Measurements from ENCODE around the gene ABCF2.

ABCF2 gene

DNA sequence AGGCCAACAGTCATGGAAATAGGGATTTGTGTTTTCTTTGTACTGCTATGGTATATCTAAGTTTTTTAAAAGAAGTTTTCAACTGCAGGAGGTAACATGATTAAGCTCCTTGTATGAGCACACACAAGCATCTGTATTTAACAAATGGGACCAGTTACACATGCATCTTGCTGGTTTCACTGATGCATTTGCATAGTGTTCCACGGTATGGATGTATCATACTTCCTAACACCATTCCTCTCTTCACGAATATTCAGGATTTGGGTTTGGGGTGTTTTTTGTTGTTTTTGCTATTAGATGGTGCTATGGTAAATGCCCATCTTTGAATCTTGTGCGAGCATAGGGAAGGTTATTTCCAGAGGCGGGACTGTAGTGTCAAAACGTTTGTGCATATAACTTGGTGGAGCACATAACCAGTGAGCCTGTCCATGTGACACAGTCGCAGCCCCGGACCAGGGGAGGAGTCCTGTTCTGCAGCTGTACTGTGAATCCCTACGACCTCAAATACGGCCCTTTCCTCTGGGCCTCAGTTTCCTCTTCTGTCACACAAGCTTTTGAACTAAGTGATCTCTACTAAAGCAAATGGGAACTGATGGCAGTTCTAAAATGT, 18.6 kb downstream of the ABCF2 start:
- no peaks in the 10 kb centered on the region for H3K9me2 ChIP-seq (ENCODE audit: low read depth, low read length)

DNA sequence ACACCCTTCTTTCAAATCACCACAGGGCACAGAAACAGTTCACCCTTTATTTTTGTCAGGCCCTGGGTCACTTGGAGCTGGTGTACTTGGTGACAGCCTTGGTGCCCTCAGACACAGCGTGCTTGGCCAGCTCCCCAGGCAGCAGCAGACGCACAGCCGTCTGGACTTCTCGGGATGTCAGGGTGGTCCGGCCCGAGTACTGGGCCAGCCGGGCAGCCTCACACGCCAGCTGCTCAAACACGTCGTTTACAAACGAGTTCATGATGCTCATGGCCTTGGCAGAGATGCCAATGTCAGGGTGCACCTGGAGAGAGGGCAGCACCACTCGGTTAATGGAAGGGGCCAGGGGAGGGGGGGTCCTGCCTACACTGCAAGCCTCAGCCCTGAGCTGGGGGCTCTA, 19.2 kb downstream of the ABCF2 start:
- no peak overlapping the region for H3K4me3 ChIP-seq (ENCODE audit: low read depth, low read length, poor library complexity, severe bottlenecking)
- 0 out of 2 replicates have a peak, but pooled peaks cover 10% of the 10 kb centered on the region for H3K36me3 ChIP-seq (ENCODE audit: insufficient read depth, low read length)
- TF ChIP-seq, protein P1, sequence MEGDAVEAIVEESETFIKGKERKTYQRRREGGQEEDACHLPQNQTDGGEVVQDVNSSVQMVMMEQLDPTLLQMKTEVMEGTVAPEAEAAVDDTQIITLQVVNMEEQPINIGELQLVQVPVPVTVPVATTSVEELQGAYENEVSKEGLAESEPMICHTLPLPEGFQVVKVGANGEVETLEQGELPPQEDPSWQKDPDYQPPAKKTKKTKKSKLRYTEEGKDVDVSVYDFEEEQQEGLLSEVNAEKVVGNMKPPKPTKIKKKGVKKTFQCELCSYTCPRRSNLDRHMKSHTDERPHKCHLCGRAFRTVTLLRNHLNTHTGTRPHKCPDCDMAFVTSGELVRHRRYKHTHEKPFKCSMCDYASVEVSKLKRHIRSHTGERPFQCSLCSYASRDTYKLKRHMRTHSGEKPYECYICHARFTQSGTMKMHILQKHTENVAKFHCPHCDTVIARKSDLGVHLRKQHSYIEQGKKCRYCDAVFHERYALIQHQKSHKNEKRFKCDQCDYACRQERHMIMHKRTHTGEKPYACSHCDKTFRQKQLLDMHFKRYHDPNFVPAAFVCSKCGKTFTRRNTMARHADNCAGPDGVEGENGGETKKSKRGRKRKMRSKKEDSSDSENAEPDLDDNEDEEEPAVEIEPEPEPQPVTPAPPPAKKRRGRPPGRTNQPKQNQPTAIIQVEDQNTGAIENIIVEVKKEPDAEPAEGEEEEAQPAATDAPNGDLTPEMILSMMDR (IDR thresholded peaks at IDR 0.05; ENCODE audit: low read length): no peak
- no peak for TF ChIP-seq EZH2 (IDR thresholded peaks at IDR 0.05; ENCODE audit: borderline replicate concordance, low read length)
- H3K9me3 ChIP-seq (ENCODE audit: low read length): no peaks in the 10 kb centered on the region
- H4K20me1 ChIP-seq (ENCODE audit: insufficient read depth, low read length): no peaks in the 10 kb centered on the region
- H3K27me3 ChIP-seq (ENCODE audit: insufficient read depth, low read length): no peaks in the 10 kb centered on the region
- H2AFZ ChIP-seq (ENCODE audit: low read length): no peak overlapping the region
- H3K9ac ChIP-seq (ENCODE audit: low read length): no peak overlapping the region
- no peaks in the 10 kb centered on the region for H3K79me2 ChIP-seq (ENCODE audit: insufficient read depth, low read length)
- H3K27ac ChIP-seq (ENCODE audit: low read depth, low read length, poor library complexity, severe bottlenecking): no peak overlapping the region
- H3K4me2 ChIP-seq (ENCODE audit: low read length): no peak overlapping the region
- H3K9me2 ChIP-seq (ENCODE audit: low read depth, low read length): no peaks in the 10 kb centered on the region
- no peaks in the 10 kb centered on the region for H3K4me1 ChIP-seq (ENCODE audit: insufficient read depth, low read length, severe bottlenecking)
- no peaks in the 10 kb centered on the region for H3F3A ChIP-seq (ENCODE audit: insufficient read depth, low read length)

More for the DNA sequence above, 18.6 kb downstream of the ABCF2 start:
- TF ChIP-seq, protein P1 (IDR thresholded peaks at IDR 0.05; ENCODE audit: low read length): no peak
- no peak overlapping the region for H3K27ac ChIP-seq (ENCODE audit: low read depth, low read length, poor library complexity, severe bottlenecking)
- H3K79me2 ChIP-seq (ENCODE audit: insufficient read depth, low read length): no peaks in the 10 kb centered on the region
- no peaks in the 10 kb centered on the region for H4K20me1 ChIP-seq (ENCODE audit: insufficient read depth, low read length)
- H3K4me2 ChIP-seq (ENCODE audit: low read length): no peak overlapping the region
- H3K4me1 ChIP-seq (ENCODE audit: insufficient read depth, low read length, severe bottlenecking): no peaks in the 10 kb centered on the region
- H3F3A ChIP-seq (ENCODE audit: insufficient read depth, low read length): no peaks in the 10 kb centered on the region
- H3K9me3 ChIP-seq (ENCODE audit: low read length): no peaks in the 10 kb centered on the region
- H3K36me3 ChIP-seq (ENCODE audit: insufficient read depth, low read length): peaks cover 15% of the 10 kb centered on the region
- no peak overlapping the region for H3K9ac ChIP-seq (ENCODE audit: low read length)
- no peaks in the 10 kb centered on the region for H3K27me3 ChIP-seq (ENCODE audit: insufficient read depth, low read length)
- H3K4me3 ChIP-seq (ENCODE audit: low read depth, low read length, poor library complexity, severe bottlenecking): no peak overlapping the region
- no peak overlapping the region for H2AFZ ChIP-seq (ENCODE audit: low read length)

DNA sequence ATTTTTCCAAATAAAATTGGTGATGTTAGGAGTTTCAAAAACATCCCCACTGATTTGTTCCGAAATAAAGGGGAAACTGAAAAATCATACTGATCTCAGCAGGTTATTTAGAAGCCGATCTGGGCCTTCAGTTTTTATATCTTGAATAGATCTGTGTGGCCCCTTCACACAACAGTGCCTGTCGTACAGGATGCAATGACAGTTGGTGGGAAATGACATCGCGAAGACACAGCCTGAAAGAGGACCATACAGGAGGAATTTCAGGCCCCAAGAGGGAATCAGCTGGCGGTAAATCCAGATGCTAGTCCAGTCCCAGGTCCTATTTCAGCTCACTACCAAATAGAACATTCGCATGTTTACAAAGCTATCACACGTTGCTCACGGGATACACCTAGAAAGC, 19.7 kb downstream of the ABCF2 start:
- no peaks in the 10 kb centered on the region for H3K4me1 ChIP-seq (ENCODE audit: insufficient read depth, low read length, severe bottlenecking)
- no peak overlapping the region for H3K4me3 ChIP-seq (ENCODE audit: low read depth, low read length, poor library complexity, severe bottlenecking)
- H3K9me2 ChIP-seq (ENCODE audit: low read depth, low read length): no peaks in the 10 kb centered on the region
- TF ChIP-seq, protein P1 (IDR thresholded peaks at IDR 0.05; ENCODE audit: low read length): no peak
- no peak for TF ChIP-seq EZH2 (IDR thresholded peaks at IDR 0.05; ENCODE audit: borderline replicate concordance, low read length)
- no peak overlapping the region for H2AFZ ChIP-seq (ENCODE audit: low read length)
- no peaks in the 10 kb centered on the region for H3K9me3 ChIP-seq (ENCODE audit: low read length)
- no peaks in the 10 kb centered on the region for H3K79me2 ChIP-seq (ENCODE audit: insufficient read depth, low read length)
- H3K27me3 ChIP-seq (ENCODE audit: insufficient read depth, low read length): no peaks in the 10 kb centered on the region
- 0 out of 2 replicates have a peak, but pooled peaks cover 5% of the 10 kb centered on the region for H3K36me3 ChIP-seq (ENCODE audit: insufficient read depth, low read length)
- no peak overlapping the region for H3K9ac ChIP-seq (ENCODE audit: low read length)
- no peaks in the 10 kb centered on the region for H4K20me1 ChIP-seq (ENCODE audit: insufficient read depth, low read length)
- no peak overlapping the region for H3K4me2 ChIP-seq (ENCODE audit: low read length)
- H3F3A ChIP-seq (ENCODE audit: insufficient read depth, low read length): no peaks in the 10 kb centered on the region
- H3K27ac ChIP-seq (ENCODE audit: low read depth, low read length, poor library complexity, severe bottlenecking): no peak overlapping the region
